H54 (cell line): ENCODE results near the gene KLRG1.
A peak's percentile ranks its signal among the peaks of the same experiment; 100 is the strongest.

Experiments
- DNase-seq: peaks from one replicate; pipeline ENCODE4 v3.0.0; 2011; ENCODE audit warnings: low spot score, mixed read lengths; ENCODE audit not compliant: insufficient read length
- FAIRE-seq: peaks from 3 replicates; lab custom pipeline; 2011; peaks lifted over from hg19 to GRCh38; lab: Jason Lieb, UNC
- POLR2A ChIP-seq: IDR thresholded peaks from 2 replicates; pipeline ENCODE4 v1.6.1; 2011; ENCODE audit warnings: low read depth, mild to moderate bottlenecking, low read length

KLRG1 gene

DNA sequence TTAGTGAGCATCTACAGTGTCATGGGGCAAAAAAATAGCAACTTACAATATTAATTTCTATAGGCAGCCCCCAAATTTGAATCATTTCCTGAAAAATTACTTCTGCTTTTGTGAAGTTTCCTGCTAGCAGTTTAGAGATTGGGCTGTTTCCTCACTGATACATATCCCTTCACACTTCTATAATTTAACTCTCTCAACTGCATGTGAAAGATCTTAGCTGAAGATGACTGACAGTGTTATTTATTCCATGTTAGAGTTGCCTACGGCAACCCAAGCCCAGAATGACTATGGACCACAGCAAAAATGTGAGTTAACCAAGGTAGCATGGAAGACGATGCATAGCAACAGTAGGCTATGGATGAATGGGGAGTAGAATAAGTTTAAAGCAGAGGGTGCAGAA, at the start of gene KLRG1:
TSS of gene KLRG1 (plus strand) at position 134 of the 400 bp plus-strand sequence. CDS start at position 224, 90 bp downstream.
- FAIRE-seq, result no peak
- no peak for TF ChIP-seq POLR2A
- no peak for DNase-seq

DNA sequence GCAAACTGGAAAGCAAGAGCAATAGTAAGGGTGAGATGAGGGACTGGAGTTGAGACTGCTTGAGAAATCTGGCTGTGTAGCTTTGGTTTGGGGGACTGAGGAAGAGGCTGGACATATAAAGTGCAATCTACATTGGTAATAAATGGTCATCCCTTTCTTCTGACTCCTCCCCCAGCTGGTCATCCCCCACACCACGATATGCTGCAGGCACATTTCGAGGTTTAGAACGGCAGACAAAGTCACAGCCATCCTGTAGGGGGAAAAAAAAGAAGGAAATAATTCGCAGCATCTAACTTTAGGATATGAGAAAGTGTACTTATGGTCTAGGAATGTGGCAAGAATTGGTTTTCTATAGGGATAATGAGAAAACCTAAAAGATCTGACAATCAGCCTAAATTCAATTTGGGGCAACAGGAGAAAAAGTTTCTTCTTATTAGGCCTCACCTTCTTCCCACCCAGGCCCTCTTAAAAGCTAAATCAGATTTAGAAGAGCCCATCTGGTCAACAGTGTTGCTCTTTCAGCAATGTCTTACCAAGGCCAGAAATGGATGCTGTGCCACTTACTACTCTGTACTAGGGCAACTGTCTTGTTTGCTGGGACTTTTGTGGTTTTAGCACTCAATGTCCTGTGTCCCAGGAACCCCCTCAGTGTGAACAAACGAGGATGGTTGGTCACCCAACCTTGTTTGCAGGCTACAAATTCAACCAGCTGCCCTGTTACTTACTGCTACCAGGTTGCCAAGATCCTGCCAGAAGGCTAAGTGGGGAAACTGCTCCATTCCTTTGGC, 47.5 kb upstream of the KLRG1 start:
- no peak for FAIRE-seq
- DNase-seq, result no peak
- no peak for TF ChIP-seq POLR2A

DNA sequence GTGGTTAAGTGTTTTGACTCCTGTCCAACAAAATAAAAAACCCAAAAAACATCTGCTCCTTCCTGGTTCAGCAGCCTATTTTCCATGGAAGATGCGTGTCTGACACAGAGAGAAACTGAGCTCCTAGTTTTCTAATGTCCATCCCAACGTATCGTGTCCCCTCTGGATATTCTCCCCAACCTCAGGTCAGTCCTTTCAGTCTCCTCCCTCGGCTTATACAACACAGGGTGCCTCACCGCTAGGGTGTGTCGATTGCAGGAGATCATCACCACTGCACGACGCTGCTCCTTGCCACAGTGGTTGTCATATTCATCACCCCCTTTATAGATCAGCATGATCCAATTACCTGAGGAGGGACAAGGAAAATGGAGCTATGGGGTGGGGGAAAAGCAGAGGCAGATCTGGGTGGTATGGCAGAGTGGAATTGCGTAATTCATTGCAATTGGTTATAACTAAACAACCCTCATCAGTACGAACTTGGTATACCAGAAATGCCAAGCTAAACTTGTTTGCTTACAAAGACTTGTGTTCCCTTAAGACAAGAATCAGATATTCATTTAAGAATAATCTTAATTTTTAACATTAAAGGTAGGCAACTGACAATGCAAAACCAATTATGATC, 45.7 kb upstream of the KLRG1 start:
- TF ChIP-seq POLR2A, result no peak
- DNase-seq (no peak), FAIRE-seq (no peak)

DNA sequence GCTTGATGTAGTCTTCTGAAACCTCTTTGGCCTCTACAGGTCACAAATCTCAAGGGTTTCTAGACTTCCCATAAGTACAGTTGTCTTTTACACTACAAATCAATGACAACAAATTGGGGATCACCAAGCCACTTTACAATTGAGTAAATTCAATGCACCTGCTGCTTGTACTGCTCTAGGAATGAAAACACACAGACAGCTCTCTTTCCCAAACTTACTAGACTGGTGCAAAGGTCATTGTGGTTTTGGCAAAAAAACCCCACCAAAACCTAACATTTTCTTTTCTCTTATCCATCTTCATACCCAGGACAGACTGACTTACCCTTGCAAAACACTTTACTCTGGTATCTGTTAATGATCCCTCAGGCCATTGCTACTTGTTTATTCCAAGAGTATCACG, 42.6 kb upstream of the KLRG1 start:
- FAIRE-seq (no peak), DNase-seq (no peak)
- TF ChIP-seq POLR2A, result no peak

DNA sequence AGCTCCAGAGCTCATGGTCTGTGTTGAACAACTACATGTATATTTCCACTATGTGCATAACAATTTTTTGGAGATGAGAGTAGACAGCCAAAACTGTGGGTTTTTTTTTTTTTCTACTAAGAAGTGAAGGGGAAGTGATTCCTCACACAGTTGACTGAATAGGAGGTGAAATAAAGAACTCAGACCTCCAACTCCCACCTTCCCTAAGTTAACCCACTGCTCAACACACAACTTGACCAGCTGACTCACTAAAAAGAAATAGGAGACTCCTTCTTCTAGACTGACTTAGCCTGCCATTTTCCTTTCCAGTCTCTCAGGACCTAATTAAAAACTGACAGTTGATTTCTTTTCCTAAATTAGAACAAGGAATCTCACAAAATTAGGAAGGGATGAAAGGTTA, 41.6 kb upstream of the KLRG1 start:
- FAIRE-seq (no peak), DNase-seq (no peak)
- TF ChIP-seq POLR2A, result no peak

DNA sequence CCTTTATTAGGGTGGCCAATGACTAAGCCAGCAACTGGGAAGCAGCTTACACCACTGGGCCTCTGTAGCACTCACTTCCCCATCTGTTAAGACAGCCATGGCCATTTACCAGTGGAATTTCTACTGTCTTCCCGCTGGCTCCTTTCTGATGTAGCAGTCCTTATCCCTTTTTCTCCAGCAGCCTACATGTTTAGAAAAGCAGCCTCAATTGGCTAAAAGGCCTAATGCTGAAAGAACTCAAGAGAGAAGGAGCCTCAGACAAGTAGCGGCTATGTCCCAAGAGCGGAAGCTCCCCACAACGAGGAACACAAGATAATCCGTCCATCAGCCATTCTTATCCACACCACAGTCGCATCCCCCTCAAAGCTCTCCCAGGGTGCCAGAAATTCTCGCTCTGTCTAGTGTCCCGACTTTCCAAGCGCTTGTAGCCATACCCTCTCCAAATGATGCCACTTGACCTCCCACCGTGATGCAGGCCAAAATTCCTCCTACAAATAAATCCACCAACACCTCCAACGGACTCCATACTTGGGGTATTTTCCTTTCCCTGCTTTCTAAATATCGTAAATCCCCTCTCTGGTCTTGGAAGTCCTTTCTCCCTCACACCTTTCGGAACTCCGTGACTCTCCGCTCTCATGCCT, 40.5 kb upstream of the KLRG1 start:
- no peak for FAIRE-seq
- peak; percentile 12 for DNase-seq
- TF ChIP-seq POLR2A, result no peak

DNA sequence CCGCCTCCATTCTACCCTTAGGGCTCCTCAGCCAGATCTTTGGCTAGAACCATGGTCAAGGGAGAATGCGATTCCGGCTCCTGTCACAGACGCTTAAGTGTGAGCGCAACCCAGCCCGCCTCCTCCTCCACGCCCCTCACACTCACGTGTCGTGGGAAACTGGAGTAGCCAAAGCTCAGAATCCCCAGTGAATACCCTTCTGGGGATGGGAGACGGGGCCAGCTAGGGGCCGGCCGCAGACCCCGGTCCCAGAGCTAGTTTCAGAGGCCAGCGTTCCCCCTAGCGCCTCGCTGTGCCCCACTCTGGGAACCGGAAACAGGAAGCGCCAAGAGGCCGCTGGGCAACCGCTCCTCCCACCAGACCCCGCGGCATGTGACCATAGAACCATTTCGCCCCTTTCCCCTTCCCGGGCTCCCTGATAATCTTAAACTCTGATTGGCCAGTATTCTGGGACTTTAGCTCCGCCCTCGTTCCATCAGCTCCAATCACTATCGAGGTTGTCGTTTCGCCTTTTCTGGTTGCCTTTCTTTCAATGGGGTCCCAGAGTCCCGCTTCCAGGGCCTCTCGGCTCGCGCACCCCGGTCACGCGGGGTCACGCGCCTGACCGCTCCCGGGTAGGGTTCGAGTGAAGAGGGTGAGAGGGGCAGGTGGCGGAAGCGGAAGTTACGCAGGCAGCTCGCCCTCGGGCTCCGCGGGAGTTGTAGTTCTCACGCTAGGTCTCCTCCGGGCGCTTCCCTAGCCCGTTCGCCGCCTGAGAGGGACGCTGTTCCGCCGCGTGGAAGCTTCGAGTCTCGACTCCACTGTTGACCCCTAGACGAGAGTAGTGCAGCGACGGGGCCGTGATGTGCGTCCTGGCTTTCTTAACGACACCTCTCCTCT, 39.8 kb upstream of the KLRG1 start, which contains the start of gene M6PR:
TSS of gene M6PR (minus strand) at position 304 of the 879 bp plus-strand sequence. CDS start 3,241 bp downstream, outside the sequence.
- TF ChIP-seq POLR2A, result peak; percentile 59
- peak; percentile 91 for DNase-seq
- peak; percentile 85 for FAIRE-seq

DNA sequence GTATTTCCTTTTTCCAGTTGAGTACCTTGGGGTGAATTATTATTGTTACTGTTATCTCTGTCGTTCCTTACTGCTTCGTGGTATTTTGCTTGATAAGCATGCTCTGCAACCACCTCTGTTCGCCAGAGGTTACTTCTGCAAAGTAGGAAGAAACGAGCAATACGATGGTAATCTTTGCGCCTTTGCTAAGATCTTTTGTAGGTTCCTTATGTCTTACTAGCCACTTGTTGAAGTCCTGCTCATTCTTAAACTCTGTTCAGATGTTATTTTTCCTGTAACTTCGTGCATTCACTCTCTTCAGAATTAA, 39.2 kb upstream of the KLRG1 start:
- no peak for TF ChIP-seq POLR2A
- DNase-seq, result peak; percentile 5
- no peak for FAIRE-seq

DNA sequence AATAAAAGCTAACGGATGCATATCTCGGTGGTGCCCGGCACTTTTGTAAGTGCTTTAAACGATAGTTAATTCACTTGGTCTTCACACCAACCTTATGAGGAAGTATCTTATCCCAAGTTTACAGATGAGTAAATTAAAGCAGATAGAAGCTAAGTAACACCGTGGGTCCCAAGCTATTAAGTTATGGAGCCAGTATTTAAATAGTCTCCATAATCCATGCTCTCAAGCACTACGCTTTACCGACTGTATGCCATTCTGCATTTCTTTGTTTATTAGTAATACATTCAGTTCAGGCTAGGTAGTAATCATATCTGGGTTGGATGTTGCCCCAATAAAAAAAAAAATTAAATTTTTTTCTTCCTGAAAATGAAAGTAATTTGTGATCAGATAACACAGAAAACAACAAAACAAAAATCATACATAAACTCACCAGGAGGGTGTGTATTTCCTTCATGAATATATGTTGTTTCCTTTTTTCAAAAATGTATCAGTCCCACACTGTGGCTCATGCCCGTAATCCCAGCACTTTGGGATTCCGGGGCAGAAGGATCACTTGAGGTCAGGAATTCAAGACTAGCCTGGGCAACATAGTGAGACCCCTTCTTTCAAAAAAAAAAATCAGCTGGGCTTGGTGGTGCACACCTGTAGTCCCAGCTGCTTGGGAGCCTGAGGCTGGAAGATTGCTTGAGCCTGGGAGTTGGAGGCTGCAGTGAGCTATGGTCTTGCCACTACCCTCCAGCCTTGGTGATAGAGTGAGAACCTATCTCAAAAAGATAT, 38.5 kb upstream of the KLRG1 start:
- DNase-seq, result no peak
- no peak for FAIRE-seq
- no peak for TF ChIP-seq POLR2A

DNA sequence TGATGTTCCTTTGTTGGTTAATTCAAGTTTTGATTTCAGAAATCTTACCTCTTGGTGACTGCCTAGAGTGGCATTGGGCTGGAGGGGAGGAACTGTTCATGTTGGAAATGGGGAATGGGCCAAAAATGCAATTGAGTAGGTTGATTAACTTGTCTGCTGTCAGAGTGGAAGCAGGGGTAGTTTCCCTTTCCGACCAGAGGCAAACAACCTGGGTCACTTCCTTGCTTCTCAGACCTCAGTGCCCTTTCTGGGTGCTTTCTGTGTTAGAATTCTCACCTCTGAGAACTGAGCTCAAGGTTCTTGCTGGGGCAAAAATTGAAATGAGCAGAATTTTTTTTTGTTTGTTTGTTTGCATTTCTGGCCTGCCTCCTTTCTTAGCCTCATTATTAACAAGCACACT, 37.6 kb upstream of the KLRG1 start:
- DNase-seq, result no peak
- no peak for TF ChIP-seq POLR2A
- FAIRE-seq, result no peak

DNA sequence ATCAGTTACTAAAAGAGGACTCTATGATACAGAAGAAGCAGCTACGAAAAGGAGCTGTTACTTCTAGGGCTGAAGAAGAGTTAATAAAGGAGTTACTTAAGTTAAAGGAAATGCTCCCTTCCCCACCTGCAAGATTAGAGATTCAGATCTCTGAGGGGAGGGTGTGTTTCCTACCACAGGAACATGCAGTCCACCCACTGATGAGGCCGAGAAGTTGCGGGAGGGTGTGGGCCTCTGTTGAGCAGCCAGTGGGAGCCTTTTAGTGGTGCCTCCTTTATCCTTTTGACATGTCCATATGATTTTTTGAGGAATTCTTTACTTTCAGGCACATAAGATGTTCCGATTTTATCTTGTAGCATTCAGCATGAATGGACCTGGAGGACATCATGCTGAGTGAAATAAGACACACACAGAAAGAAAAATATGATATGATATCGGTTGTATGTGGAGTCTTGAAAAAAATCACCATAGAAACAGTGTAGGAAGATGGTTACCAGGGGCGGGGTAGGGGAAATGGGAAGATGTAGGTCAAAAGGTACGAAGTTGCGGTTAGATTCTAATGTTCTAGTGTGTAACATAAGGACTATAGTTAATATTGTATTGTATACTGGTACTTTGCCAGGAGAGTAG, 35.5 kb upstream of the KLRG1 start:
- DNase-seq, result no peak
- no peak for FAIRE-seq
- TF ChIP-seq POLR2A, result no peak

DNA sequence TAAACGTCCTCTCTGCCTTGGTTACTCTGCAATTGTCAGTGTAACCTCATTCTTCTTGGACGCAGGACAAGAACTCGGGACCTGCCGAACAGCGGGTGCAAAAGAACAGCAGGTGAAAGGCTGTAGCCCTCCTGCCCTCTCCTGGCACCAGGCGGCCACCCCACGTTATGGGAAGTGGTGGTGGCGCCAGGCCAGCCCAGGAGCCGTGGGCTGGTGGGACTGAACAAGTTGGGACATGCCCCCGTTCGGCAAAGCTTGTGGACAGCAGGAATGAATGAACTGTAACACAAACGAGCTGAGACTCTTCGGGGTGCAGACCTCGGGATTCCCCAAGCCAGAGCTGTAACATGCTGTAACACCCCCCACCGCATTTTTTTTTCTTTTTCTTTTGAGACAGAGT, 33.3 kb upstream of the KLRG1 start:
- no peak for TF ChIP-seq POLR2A
- no peak for FAIRE-seq
- no peak for DNase-seq
